CD8-positive, alpha-beta memory T cell (primary cell): ENCODE results near the gene HYOU1. TPM values are rescaled to one million over a fixed set of nuclear protein-coding genes. Genes with fewer than 3 reads are reported as not detected.
"Not testable (repeated sequence)": the region's sequence is repeated elsewhere in the genome, so short reads cannot be mapped to it uniquely, and the experiment has no call there.

Experiments
- CTCF ChIA-PET: fragments of 350-600 bp; sonication (Branson Sonifier 250); formaldehyde crosslinking; loops from one replicate; lab custom pipeline; 2021; ENCODE audit warnings: antibody characterized with exemption; lab: Charles Lee
- POLR2A ChIA-PET: fragments of 350-600 bp; sonication (Branson Sonifier 250); formaldehyde crosslinking; loops from one replicate; lab custom pipeline; 2021; ENCODE audit warnings: antibody characterized with exemption; lab: Charles Lee
- DNase-seq, 5 donors: peaks; one replicate each; pipeline versions ENCODE4 v3.0.0 to v3.0.0-alpha.2; 2020 to 2022; ENCODE audit warnings: mixed read lengths in 1 of 5
- H3K27ac ChIP-seq: one replicate; pipeline ENCODE4 v1.7.0; 2013; ENCODE audit warnings: low read depth, mild to moderate bottlenecking, low read length, moderate library complexity
- H3K27me3 ChIP-seq: 2 replicates; pipeline ENCODE4 v1.7.0; 2013; ENCODE audit warnings: low read length, mild to moderate bottlenecking; ENCODE audit not compliant: insufficient read depth, poor library complexity, severe bottlenecking
- H3K36me3 ChIP-seq: 2 replicates; pipeline ENCODE4 v1.7.0; 2013; ENCODE audit warnings: mild to moderate bottlenecking, low read length, moderate library complexity; ENCODE audit not compliant: insufficient read depth
- H3K4me1 ChIP-seq: 2 replicates; pipeline ENCODE4 v1.7.0; 2013; ENCODE audit warnings: mild to moderate bottlenecking, low read length, moderate library complexity; ENCODE audit not compliant: insufficient read depth
- H3K4me3 ChIP-seq: 2 replicates; pipeline ENCODE4 v1.7.0; 2013; ENCODE audit warnings: mild to moderate bottlenecking, low read length
- H3K9me3 ChIP-seq: 2 replicates; pipeline ENCODE4 v1.7.0; 2013; ENCODE audit warnings: mild to moderate bottlenecking, low read length
- H3K27ac Mint-ChIP-seq, 8 donors: one replicate each; pipeline ENCODE4 v1.8.0; 2020 to 2021; ENCODE audit warnings: mixed read lengths in 8 of 8, mild to moderate bottlenecking in 6 of 8, inconsistent platforms in 3 of 8, moderate library complexity in 3 of 8
- H3K27me3 Mint-ChIP-seq, 2 donors: one replicate each; pipeline ENCODE4 v1.8.0; 2020 to 2021; ENCODE audit warnings: mixed read lengths in 2 of 2, mild to moderate bottlenecking in 1 of 2, moderate library complexity in 1 of 2
- H3K36me3 Mint-ChIP-seq, 3 donors: one replicate each; pipeline ENCODE4 v1.8.0; 2020 to 2021; ENCODE audit warnings: mixed read lengths in 3 of 3, inconsistent platforms in 1 of 3, mild to moderate bottlenecking in 1 of 3
- H3K4me1 Mint-ChIP-seq, 3 donors: one replicate each; pipeline ENCODE4 v1.8.0; 2020 to 2021; ENCODE audit warnings: mixed read lengths in 3 of 3, inconsistent platforms in 1 of 3, mild to moderate bottlenecking in 1 of 3
- H3K4me3 Mint-ChIP-seq, 7 donors: one replicate each; pipeline ENCODE4 v1.8.0; 2020 to 2021; ENCODE audit warnings: mixed read lengths in 7 of 7, mild to moderate bottlenecking in 6 of 7, moderate library complexity in 4 of 7, inconsistent platforms in 2 of 7
- H3K9me3 Mint-ChIP-seq, 5 donors: one replicate each; pipeline ENCODE4 v1.8.0; 2020 to 2022; ENCODE audit warnings: mixed read lengths in 5 of 5, mild to moderate bottlenecking in 3 of 5, moderate library complexity in 2 of 5, inconsistent platforms in 1 of 5
- polyA plus RNA-seq: library from polyadenylated mRNA; unstranded; fragments of 300-500 nt; fragmentation: Illumina TruSeq; gene quantifications from one replicate; pipeline ENCODE4 v1.2.3, GENCODE V29; 2021
- total RNA-seq, 2 experiments: library from RNA; stranded (reverse); gene quantifications; one replicate each; pipeline ENCODE4 v1.2.3, GENCODE V29; 2021

HYOU1 gene
- total RNA-seq (100 to 1,000 TPM; 181 TPM), polyA plus RNA-seq (33.4 TPM)

GRCh38 chr11:119057000-119057769 lies at the start of gene HYOU1:
TSS of gene HYOU1 (minus strand) at chr11:119057205. CDS start at chr11:119056160, 1,045 bp downstream.
- peak; percentile 98 to 99 (median 98) for DNase-seq
- Histone ChIP-seq H3K36me3 (peaks cover 30% of the 10 kb centered on the region), H3K4me1 (peaks cover 22% of the 10 kb centered on the region), H3K4me3 (peak within 1 kb of the TSS; percentile 84), H3K9me3 (no peaks in the 10 kb centered on the region), H3K27ac (peak within 1 kb of the TSS; percentile 82), H3K27me3 (no peaks in the 10 kb centered on the region)
- Mint-ChIP-seq H3K27me3 (no peaks in the 10 kb centered on the region), H3K4me3 (peak within 1 kb of the TSS; percentile 91 to 99 (median 95)), H3K36me3 (peaks cover 5 to 52% (median 10%) of the 10 kb centered on the region in 3 donors), H3K9me3 (no peaks in the 10 kb centered on the region), H3K27ac (peak within 1 kb of the TSS; percentile 85 to 99 (median 98)), H3K4me1 (peaks cover 35 to 43% (median 43%) of the 10 kb centered on the region in 3 donors)
- POLR2A ChIA-PET, result interaction anchor here (0.6 to 3.1 kb wide), 7 partner anchors 10 to 43 kb away, joined by 3 to 30 read pairs (median 4); partner anchors contain the start of genes RPS25, TRAPPC4 and VPS11
- CTCF ChIA-PET, result interaction anchor here (1.1 to 5.3 kb wide), 6 partner anchors 10 to 112 kb away, joined by 3 to 23 read pairs (median 4); partner anchors contain the start of genes DPAGT1, RPS25, TRAPPC4 and VPS11

DNA sequence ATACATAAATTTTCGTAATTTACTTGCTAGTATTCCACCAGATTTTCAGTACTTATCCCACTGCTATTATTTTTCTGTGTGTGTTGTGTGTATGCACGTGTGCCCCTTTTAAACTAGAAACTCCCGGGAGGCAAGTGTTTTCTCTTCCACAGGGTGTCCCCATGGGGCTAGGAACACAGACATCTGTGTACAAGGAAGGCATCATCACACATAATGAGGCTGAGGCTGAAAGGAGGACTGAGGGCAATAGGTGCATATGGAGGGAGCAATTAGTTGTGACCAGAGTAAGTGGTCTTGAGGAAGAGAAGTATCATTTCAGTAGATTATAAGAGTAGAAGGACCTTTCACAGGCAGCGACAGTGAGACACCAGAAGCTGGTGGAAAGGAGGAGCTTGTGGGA lies 46.8 kb upstream of the HYOU1 start:
- ChIA-PET CTCF (no interaction called here), POLR2A (no interaction called here)
- H3K4me3 ChIP-seq, result no peak overlapping the region
- Mint-ChIP-seq H3K27me3 (no peaks in the 10 kb centered on the region), H3K9me3 (no peaks in the 10 kb centered on the region), H3K4me3 (peak overlapping the region in 6 of 7 donors; percentile 49 to 91 (median 72)), H3K36me3 (peaks cover 0 to 22% (median 3%) of the 10 kb centered on the region in 3 donors), H3K27ac (peak overlapping the region in 6 of 8 donors; percentile 61 to 86 (median 78)), H3K4me1 (peaks cover 48 to 65% (median 61%) of the 10 kb centered on the region in 3 donors)
- H3K27me3 ChIP-seq, result no peaks in the 10 kb centered on the region
- H3K27ac ChIP-seq, result no peak overlapping the region
- H3K9me3 ChIP-seq, result no peaks in the 10 kb centered on the region
- no peak for DNase-seq
- no peaks in the 10 kb centered on the region for H3K36me3 ChIP-seq
- H3K4me1 ChIP-seq, result peaks cover 45% of the 10 kb centered on the region

DNA sequence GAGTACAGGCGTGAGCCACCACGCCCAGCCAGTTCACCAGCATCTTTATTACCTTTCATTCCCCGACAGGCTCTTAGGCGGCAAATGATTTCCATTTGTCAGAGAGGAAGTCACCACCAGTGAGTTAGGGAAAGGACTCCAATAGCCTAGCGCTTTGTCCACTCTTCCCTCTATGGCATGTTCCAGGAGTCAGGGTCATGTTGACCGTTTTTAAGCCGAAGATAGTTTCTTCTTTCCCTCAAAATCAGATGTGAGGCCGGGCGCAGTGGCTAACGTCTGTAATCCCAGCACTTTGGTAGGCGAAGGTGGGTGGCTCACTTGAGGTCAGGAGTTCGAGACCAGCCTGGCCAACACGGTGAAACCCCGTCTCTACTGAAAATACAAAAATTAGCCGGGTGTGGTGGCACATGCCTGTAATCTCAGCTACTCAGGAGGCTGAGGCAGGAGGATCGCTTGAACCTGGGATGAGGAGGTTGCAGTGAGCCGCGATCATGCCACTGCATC lies 46.2 kb upstream of the HYOU1 start:
- not testable (repeated sequence) for H3K36me3 ChIP-seq, H3K27me3 Mint-ChIP-seq, H3K9me3 ChIP-seq, H3K27me3 ChIP-seq, H3K9me3 Mint-ChIP-seq, DNase-seq, H3K4me3 ChIP-seq, H3K27ac ChIP-seq
- Mint-ChIP-seq H3K4me3 (peak overlapping the region in 6 of 7 donors; percentile 39 to 98 (median 97)), H3K4me1 (peaks cover 43 to 65% (median 61%) of the 10 kb centered on the region in 3 donors), H3K27ac (peak overlapping the region in 7 of 8 donors; percentile 24 to 100 (median 78)), H3K36me3 (peaks cover 0 to 27% (median 8%) of the 10 kb centered on the region in 3 donors)
- POLR2A ChIA-PET, result interaction anchor here (1.1 to 2.3 kb wide), 3 partner anchors 18 to 173 kb away, joined by 4 to 11 read pairs (median 6); partner anchors contain the start of gene HINFP
- CTCF ChIA-PET, result interaction anchor here (0.7 to 2.1 kb wide), 6 partner anchors 7 to 314 kb away, joined by 3 to 10 read pairs (median 4); partner anchors contain the start of genes HMBS and VPS11
- H3K4me1 ChIP-seq, result peaks cover 40% of the 10 kb centered on the region

DNA sequence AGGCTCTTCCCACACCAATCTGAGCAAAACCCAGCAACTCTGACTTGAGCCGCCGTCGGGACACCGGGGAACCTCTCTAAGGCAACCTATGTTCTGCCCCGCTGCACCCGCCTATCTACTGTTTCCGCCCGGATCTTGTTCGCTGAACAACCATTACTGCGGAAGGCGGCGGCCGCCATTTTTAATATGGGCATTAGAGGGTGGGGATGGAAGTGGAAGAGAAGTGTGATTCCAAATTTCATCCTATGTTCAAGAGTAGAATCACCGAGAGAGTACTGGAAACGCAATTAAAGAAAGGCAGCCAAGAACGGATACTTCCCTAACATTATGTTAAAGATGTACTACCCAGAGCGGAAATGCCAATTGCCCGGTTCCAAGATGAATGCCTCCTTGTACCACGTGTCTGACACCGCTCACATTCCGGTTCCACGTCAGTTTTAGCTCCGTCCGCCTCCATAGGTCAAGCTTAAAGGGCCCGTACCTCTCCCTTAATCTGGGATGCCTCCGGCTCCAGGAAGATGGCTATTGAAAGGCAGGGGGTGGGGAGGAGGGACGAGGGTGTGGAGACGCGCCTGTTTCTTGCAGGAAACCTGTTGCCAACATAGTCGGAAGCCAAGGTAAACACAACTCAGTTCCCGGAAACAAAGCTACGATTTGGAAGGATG lies 44.9 kb upstream of the HYOU1 start, which contains the start of gene DPAGT1:
Gene DPAGT1 (minus strand): TSS at position 95 of the 665 bp plus-strand sequence. CDS start 198 bp downstream, outside the sequence.
- peak; percentile 73 to 88 (median 82) for DNase-seq
- ChIA-PET CTCF (interaction anchor here (0.7 to 2.1 kb wide), 14 partner anchors 9 to 219 kb away, joined by 3 to 10 read pairs (median 3); partner anchors contain the start of genes CBL, HINFP, HMBS and VPS11), POLR2A (interaction anchor here (0.6 to 2.3 kb wide), 16 partner anchors 9 to 1923 kb away, joined by 3 to 14 read pairs (median 4); partner anchors contain the start of genes HINFP, HMBS, RPS25 and SIDT2)
- H3K4me1 Mint-ChIP-seq, result peaks cover 41 to 66% (median 61%) of the 10 kb centered on the region in 3 donors
- H3K4me3 ChIP-seq, result peak within 1 kb of the TSS; percentile 97
- no peaks in the 10 kb centered on the region for H3K9me3 Mint-ChIP-seq
- no peaks in the 10 kb centered on the region for H3K27me3 Mint-ChIP-seq
- no peaks in the 10 kb centered on the region for H3K9me3 ChIP-seq
- no peaks in the 10 kb centered on the region for H3K27me3 ChIP-seq
- peak within 1 kb of the TSS; percentile 93 to 100 (median 98) for H3K27ac Mint-ChIP-seq
- H3K4me1 ChIP-seq, result peaks cover 38% of the 10 kb centered on the region
- H3K4me3 Mint-ChIP-seq, result peak within 1 kb of the TSS; percentile 88 to 99 (median 98)
- H3K36me3 ChIP-seq, result peaks cover 5% of the 10 kb centered on the region
- peak within 1 kb of the TSS; percentile 95 for H3K27ac ChIP-seq
- H3K36me3 Mint-ChIP-seq, result peaks cover 0 to 35% (median 14%) of the 10 kb centered on the region in 3 donors

DNA sequence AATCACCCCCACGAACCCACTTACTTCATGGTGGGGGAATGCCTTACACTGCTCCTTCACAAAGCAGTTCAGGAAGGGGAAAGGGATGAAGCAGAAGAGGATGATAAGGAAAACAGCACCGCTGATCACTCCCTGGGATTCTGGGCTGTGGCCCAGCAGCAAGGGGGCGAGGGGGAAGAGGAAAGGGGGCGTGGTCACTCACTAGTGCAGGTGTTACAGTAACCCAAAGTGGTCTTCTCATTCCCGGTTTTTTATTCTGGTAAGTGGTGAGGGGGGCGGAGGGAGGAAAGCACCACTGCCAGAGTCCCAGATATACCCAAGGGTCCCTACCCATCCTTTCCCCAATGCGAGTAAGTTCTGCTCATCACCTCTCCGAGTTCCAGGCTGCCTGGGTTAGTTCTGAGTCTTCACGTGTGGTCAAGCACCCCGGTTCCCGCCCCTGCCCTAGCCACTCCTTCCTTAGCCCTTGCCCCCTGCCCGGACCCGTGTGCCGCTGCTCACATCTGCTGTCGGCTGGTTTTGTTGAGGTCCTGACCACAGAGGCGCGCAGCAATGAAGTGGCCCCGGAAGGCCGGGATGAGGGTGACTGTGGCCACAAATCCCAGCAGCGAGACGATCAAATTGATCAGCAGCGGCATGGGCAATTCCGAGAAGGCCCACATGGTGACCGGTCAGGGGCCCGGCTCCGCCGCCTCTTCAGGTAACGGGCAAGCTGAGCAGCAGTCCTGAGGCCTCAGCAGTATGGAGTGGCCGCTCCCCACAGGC lies 44.2 kb upstream of the HYOU1 start:
- H3K4me3 ChIP-seq, result peak overlapping the region; percentile 97
- H3K9me3 ChIP-seq, result no peaks in the 10 kb centered on the region
- DNase-seq, result no peak
- no peaks in the 10 kb centered on the region for H3K27me3 Mint-ChIP-seq
- peak overlapping the region; percentile 88 to 99 (median 98) for H3K4me3 Mint-ChIP-seq
- peak overlapping the region; percentile 95 for H3K27ac ChIP-seq
- H3K36me3 Mint-ChIP-seq, result peaks cover 0 to 39% (median 17%) of the 10 kb centered on the region in 3 donors
- no peaks in the 10 kb centered on the region for H3K9me3 Mint-ChIP-seq
- H3K4me1 Mint-ChIP-seq, result peaks cover 36 to 60% (median 56%) of the 10 kb centered on the region in 3 donors
- ChIA-PET POLR2A (interaction anchor here (0.9 to 2.3 kb wide), 8 partner anchors 11 to 797 kb away, joined by 3 to 14 read pairs (median 6); partner anchors contain the start of genes HINFP, HMBS, RPS25 and TRAPPC4), CTCF (interaction anchor here (0.8 to 2.1 kb wide), 5 partner anchors 9 to 45 kb away, joined by 3 to 5 read pairs (median 5); no protein-coding TSS in a partner anchor)
- H3K36me3 ChIP-seq, result peaks cover 10% of the 10 kb centered on the region
- peaks cover 31% of the 10 kb centered on the region for H3K4me1 ChIP-seq
- no peaks in the 10 kb centered on the region for H3K27me3 ChIP-seq
- peak overlapping the region; percentile 93 to 100 (median 98) for H3K27ac Mint-ChIP-seq

DNA sequence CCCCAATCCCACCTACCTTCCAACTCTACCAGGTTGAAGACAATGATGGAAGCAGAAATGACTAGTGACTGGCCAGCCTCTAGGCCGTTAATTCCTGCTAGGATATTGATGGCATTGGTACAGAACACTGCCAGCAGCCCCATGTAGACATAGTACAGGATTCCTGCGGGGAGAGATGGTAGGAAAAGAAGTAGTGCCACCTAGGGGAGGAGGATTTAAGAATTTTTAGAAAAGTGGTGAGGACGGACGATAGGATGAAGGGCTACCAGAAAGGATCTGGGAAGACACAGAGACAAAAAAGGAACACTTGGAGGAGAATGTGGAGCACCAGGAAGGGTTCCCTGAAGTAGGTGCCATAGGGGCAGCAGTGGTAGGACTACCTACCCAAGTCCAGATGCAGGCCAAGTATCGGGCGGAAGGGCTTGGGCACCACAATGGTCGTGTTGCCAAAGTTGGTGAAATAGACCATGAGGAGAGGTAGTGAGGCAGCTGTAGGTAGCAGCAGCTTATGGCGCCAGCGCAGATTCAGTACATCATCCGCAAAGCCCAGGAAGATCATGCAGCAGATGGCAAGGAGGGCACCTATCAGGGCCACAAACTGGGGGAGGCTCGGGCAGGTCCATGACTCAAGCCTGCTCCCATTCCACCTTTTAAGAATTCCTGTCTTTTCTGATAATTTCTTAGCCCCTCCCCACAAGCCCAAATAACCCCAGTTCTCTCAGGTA lies 43.4 kb upstream of the HYOU1 start:
- POLR2A ChIA-PET, result interaction anchor here (0.8 kb wide), 1 partner anchor 15 kb away, joined by 11 read pairs; no protein-coding TSS in a partner anchor

More for the DNA sequence above, 43.4 kb upstream of the HYOU1 start:
- Histone ChIP-seq H3K36me3 (peaks cover 10% of the 10 kb centered on the region), H3K4me1 (peaks cover 32% of the 10 kb centered on the region), H3K27ac (peak overlapping the region; percentile 14), H3K4me3 (peak overlapping the region; percentile 97), H3K9me3 (no peaks in the 10 kb centered on the region), H3K27me3 (no peaks in the 10 kb centered on the region)
- peak overlapping the region; percentile 88 to 99 (median 98) for H3K4me3 Mint-ChIP-seq
- H3K27me3 Mint-ChIP-seq, result peaks cover 0 to 2% of the 10 kb centered on the region in 2 donors
- CTCF ChIA-PET, result interaction anchor here (0.8 to 2.0 kb wide), 2 partner anchors 10 to 15 kb away, joined by 3 to 8 read pairs; partner anchors contain the start of gene HMBS
- no peak for DNase-seq
- peaks cover 0 to 40% (median 17%) of the 10 kb centered on the region in 3 donors for H3K36me3 Mint-ChIP-seq
- peaks cover 0 to 1% (median 0%) of the 10 kb centered on the region in 5 donors for H3K9me3 Mint-ChIP-seq
- H3K4me1 Mint-ChIP-seq, result peaks cover 40 to 67% (median 58%) of the 10 kb centered on the region in 3 donors
- peak overlapping the region; percentile 76 to 100 (median 88) for H3K27ac Mint-ChIP-seq
